Suprapubic skin (tissue), 4 donors: ENCODE results near the gene CCDC40.

ENCODE experiments used
- CTCF ChIP-seq, 2 donors: fragments of 200-600 bp in 1 of 2; fragments of 450-650 bp in 1 of 2; sonication (generic) in 1 of 2; IDR thresholded peaks; one replicate each; pipeline ENCODE4 v1.5.1; 2016 to 2019; ENCODE audit warnings: antibody characterized with exemption in 2 of 2, mild to moderate bottlenecking in 1 of 2, moderate library complexity in 1 of 2
- EP300 ChIP-seq: sonication (generic); formaldehyde crosslinking; IDR thresholded peaks from one replicate; pipeline ENCODE4 v1.6.1; 2017; ENCODE audit warnings: antibody characterized with exemption
- POLR2A ChIP-seq, 2 donors: fragments of 450-650 bp; IDR thresholded peaks; one replicate each; pipeline ENCODE4 v1.6.1; 2017; ENCODE audit warnings: antibody characterized with exemption in 2 of 2, mild to moderate bottlenecking in 2 of 2, moderate library complexity in 2 of 2
- POLR2AphosphoS5 ChIP-seq, 3 donors: sonication (generic); formaldehyde crosslinking; IDR thresholded peaks; one replicate each; pipeline ENCODE4 v1.6.1; 2017; ENCODE audit warnings: antibody characterized with exemption in 3 of 3

GRCh38 chr17:80112471-80113032 lies 76.1 kb downstream of the CCDC40 start:
- TF ChIP-seq POLR2AphosphoS5 (IDR thresholded peaks at IDR 0.05): no peak
- no peak for TF ChIP-seq POLR2A (IDR thresholded peaks at IDR 0.05)
- no peak for TF ChIP-seq CTCF (IDR thresholded peaks at IDR 0.05)
- no peak for TF ChIP-seq EP300
